Stimulated activated CD4-positive, alpha-beta T cell treated with anti-CD3 and anti-CD28 coated beads, Interleukin-4, amount 100 ng/mL, for 24 hours (primary cell): Measurements from ENCODE around the gene CCDC107.

Source experiments
- DNase-seq: peaks from one replicate; pipeline ENCODE4 v3.0.0-alpha.2; 2020

The CCDC107 gene

GRCh38 chr9:35708146-35708545, 50.1 kb downstream of the CCDC107 start:
- no peak for DNase-seq

- no peak for DNase-seq
Measured at GRCh38 chr9:35710818-35711500, 52.9 kb downstream of the CCDC107 start.
